Calu3 (cell line): ENCODE measurements around the gene WBP2NL. TPM values are rescaled to one million over a fixed set of nuclear protein-coding genes. Genes with fewer than 3 reads are reported as not detected.
A peak's percentile ranks its signal among the peaks of the same experiment; 100 is the strongest.

ENCODE experiments used
- BruUV-seq: library from RNA; stranded (reverse); fragments of 400-500 nt; replicated peaks from 2 replicates; lab custom pipeline; 2021; lab: Mats Ljungman, UMichigan
- CTCF ChIA-PET: fragments of 300-600 bp; sonication (Branson Sonifier 250); formaldehyde crosslinking; loops from one replicate; lab custom pipeline; 2022; ENCODE audit warnings: antibody characterized with exemption; lab: Charles Lee
- DNase-seq: peaks from one replicate; pipeline ENCODE4 v3.0.0; 2022
- H3K27ac Mint-ChIP-seq: one replicate; pipeline ENCODE4 v1.8.0; 2022; ENCODE audit warnings: mixed read lengths; ENCODE audit not compliant: unreplicated experiment
- H3K27me3 Mint-ChIP-seq: one replicate; pipeline ENCODE4 v1.8.0; 2022; ENCODE audit warnings: mixed read lengths; ENCODE audit not compliant: unreplicated experiment
- H3K36me3 Mint-ChIP-seq: one replicate; pipeline ENCODE4 v1.8.0; 2022; ENCODE audit warnings: mild to moderate bottlenecking, moderate library complexity, mixed read lengths; ENCODE audit not compliant: insufficient read depth, unreplicated experiment
- H3K4me1 Mint-ChIP-seq: one replicate; pipeline ENCODE4 v1.8.0; 2022; ENCODE audit warnings: mild to moderate bottlenecking, low read depth, mixed read lengths; ENCODE audit not compliant: unreplicated experiment
- H3K4me3 Mint-ChIP-seq: one replicate; pipeline ENCODE4 v1.8.0; 2022; ENCODE audit warnings: mild to moderate bottlenecking, low read depth, moderate library complexity, mixed read lengths; ENCODE audit not compliant: unreplicated experiment
- H3K9me3 Mint-ChIP-seq: one replicate; pipeline ENCODE4 v1.8.0; 2022; ENCODE audit warnings: low read depth, mixed read lengths; ENCODE audit not compliant: unreplicated experiment
- CTCF ChIP-seq: fragments of 200-600 bp; IDR thresholded peaks from one replicate; pipeline ENCODE4 v1.8.0; 2022; ENCODE audit warnings: antibody characterized with exemption; ENCODE audit not compliant: unreplicated experiment
- intact Hi-C: fragments of 100-400 bp; cut with micrococcal nuclease; formaldehyde crosslinking; loops from one replicate; pipeline ENCODE4 v1.10.0; 2022; ENCODE audit not compliant: unreplicated experiment
- total RNA-seq: library from RNA; stranded (reverse); gene quantifications from 2 replicates; pipeline ENCODE4 v1.2.3, GENCODE V29; 2022

Gene WBP2NL
- total RNA-seq, 1 experiment from 2014 or later = 2.8 TPM

DNA sequence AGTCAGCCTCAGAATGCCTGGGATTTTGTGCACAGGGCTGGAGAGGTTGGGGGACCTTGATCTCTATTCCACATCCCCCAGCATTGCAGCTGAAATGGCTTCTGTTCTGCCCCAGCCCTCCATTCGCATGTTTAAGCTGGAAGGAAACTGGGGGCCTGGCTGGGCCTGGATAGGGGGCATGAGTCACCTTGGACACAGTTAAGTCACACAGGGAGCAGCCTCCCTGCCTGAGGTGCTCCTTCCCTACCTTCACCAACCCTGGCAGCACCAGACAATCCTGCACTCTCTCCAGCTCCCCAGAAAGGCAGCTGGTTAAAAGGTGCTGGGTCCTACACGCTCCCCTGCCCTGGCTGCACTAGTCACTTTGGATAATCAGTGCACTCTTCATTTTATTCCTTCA lies 45.9 kb upstream of the WBP2NL start:
- BruUV-seq = no TSS peak
- H3K4me1 Mint-ChIP-seq = peaks cover 26% of the 10 kb centered on the region
- intact Hi-C loops = no loop called here

GRCh38 chr22:41957941-41958556 lies 40.5 kb upstream of the WBP2NL start:
- no peak overlapping the region for H3K27ac Mint-ChIP-seq
- no peak for DNase-seq
- peaks cover 13% of the 10 kb centered on the region for H3K4me1 Mint-ChIP-seq
- CTCF ChIA-PET = interaction anchor here (0.7 kb wide), 2 partner anchors 11 to 273 kb away, joined by 3 to 4 read pairs; partner anchors contain the start of gene CENPM
- no peaks in the 10 kb centered on the region for H3K36me3 Mint-ChIP-seq
- H3K27me3 Mint-ChIP-seq = no peaks in the 10 kb centered on the region
- BruUV-seq = no TSS peak
- TF ChIP-seq CTCF = no peak
- H3K9me3 Mint-ChIP-seq = no peaks in the 10 kb centered on the region
- intact Hi-C loops = no loop called here
- peak overlapping the region; percentile 41 for H3K4me3 Mint-ChIP-seq

More for the DNA sequence above, 45.9 kb upstream of the WBP2NL start:
- CTCF ChIA-PET = interaction anchor here (0.5 kb wide), 1 partner anchor 27 kb away, joined by 6 read pairs; no protein-coding TSS in a partner anchor
- no peak overlapping the region for H3K27ac Mint-ChIP-seq
- no peaks in the 10 kb centered on the region for H3K9me3 Mint-ChIP-seq
- no peak overlapping the region for H3K4me3 Mint-ChIP-seq
- TF ChIP-seq CTCF = no peak
- no peaks in the 10 kb centered on the region for H3K27me3 Mint-ChIP-seq
- no peak for DNase-seq
- H3K36me3 Mint-ChIP-seq = peaks cover 8% of the 10 kb centered on the region

DNA sequence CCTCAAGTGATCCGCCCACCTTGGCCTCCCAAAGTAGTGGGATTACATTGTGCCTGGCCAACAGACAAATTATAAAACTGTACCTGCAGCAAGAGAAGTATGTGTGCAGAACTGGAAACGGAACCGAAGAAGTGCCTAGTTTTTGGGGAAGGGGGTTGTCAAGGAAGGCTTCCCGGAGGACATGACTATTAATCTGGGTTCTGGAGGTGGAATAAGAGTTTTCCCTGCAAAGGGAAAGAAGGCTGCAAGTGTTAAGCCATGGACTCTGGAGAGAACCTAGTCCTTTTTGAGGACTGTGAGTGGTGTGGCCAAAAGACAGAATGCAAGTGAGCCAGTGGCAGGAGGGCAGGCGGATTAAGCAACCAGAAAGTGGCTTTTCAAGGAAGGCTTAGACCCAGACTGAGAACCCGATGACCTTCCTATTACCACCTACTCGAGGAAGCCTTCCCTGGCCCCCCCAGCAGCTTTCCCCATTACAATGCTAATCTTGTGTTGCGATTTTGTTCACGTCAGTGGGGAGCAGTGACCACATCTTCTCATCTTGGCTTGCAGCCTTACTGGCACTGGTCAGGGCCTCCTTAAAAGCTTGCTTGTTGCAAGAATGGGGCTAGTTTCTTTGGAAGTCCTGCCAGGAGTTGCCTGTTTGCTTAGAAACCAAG lies 35.0 kb upstream of the WBP2NL start:
- intact Hi-C loops = no loop called here
- no peak overlapping the region for H3K4me3 Mint-ChIP-seq
- CTCF ChIA-PET = no interaction called here
- no peak for DNase-seq
- H3K27me3 Mint-ChIP-seq = no peaks in the 10 kb centered on the region
- no peaks in the 10 kb centered on the region for H3K9me3 Mint-ChIP-seq
- no peak for TF ChIP-seq CTCF
- no peak overlapping the region for H3K27ac Mint-ChIP-seq
- BruUV-seq = no TSS peak
- H3K36me3 Mint-ChIP-seq = no peaks in the 10 kb centered on the region
- H3K4me1 Mint-ChIP-seq = peaks cover 7% of the 10 kb centered on the region

DNA sequence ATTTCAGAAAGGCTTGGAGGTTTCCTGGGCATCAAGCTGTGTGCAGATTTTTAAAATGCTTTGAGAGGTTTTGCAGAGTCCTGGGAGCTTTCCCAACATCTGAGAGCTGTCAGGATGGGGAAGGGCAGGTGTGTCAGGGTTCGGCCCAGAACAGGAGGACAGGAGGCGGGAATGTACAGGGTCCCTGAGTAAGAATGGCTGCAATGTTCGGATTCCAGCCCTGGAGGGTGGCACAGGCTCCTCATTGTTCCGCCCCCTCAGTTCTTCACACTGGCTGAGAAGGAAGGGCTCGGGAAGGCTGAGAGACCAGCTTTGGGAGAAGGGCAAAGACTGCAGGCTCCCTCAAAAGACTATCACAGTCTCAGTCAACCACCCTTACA lies 34.5 kb upstream of the WBP2NL start:
- intact Hi-C loops = no loop called here
- peaks cover 7% of the 10 kb centered on the region for H3K4me1 Mint-ChIP-seq
- BruUV-seq = no TSS peak
- H3K9me3 Mint-ChIP-seq = no peaks in the 10 kb centered on the region
- CTCF ChIA-PET = no interaction called here
- TF ChIP-seq CTCF = no peak
- no peak overlapping the region for H3K4me3 Mint-ChIP-seq
- H3K27ac Mint-ChIP-seq = no peak overlapping the region
- H3K27me3 Mint-ChIP-seq = peaks cover under 1% of the 10 kb centered on the region
- DNase-seq = no peak
- H3K36me3 Mint-ChIP-seq = no peaks in the 10 kb centered on the region
